Right ventricle myocardium superior (tissue), 1 donor: Measurements from ENCODE around the gene FAM219A. TPM values are rescaled to one million over a fixed set of nuclear protein-coding genes. Genes with fewer than 3 reads are reported as not detected.
"Not testable (repeated sequence)": the region's sequence is repeated elsewhere in the genome, so short reads cannot be mapped to it uniquely, and the experiment has no call there.

Experiments used
- ATAC-seq: fragments of 200-7000 bp; cut with Tn5 transposase; one replicate; pipeline ENCODE4 v1.9.1; 2020; ENCODE audit warnings: mild to moderate bottlenecking; ENCODE audit not compliant: poor library complexity
- DNase-seq: peaks from one replicate; pipeline ENCODE4 v3.0.0-alpha.2; 2020
- intact Hi-C: fragments of 100-400 bp; cut with DNase I; formaldehyde crosslinking; loops from one replicate; pipeline ENCODE4 v1.11.2; 2022
- total RNA-seq: library from RNA; stranded (reverse); fragmentation: NEBNext Ultra II Directional; extraction: Animal tissue kit (Norgen Biotek cat#: 25700); gene quantifications from one replicate; pipeline ENCODE4 v1.2.1, GENCODE V29; 2021
- donor health status: DM: no; HTN: yes; CAD: no; lungs with severe emphysema.

Gene FAM219A
- total RNA-seq, 1 donor from 2014 or later = 20.6 TPM

- ATAC-seq (no peak), DNase-seq (no peak)
- intact Hi-C loops = no loop called here
Measured at GRCh38 chr9:34452568-34452967, 5.8 kb downstream of the FAM219A start.

- intact Hi-C loops = no loop called here
- ATAC-seq = no peak
Measured at GRCh38 chr9:34451545-34451944, 6.8 kb downstream of the FAM219A start.

DNA sequence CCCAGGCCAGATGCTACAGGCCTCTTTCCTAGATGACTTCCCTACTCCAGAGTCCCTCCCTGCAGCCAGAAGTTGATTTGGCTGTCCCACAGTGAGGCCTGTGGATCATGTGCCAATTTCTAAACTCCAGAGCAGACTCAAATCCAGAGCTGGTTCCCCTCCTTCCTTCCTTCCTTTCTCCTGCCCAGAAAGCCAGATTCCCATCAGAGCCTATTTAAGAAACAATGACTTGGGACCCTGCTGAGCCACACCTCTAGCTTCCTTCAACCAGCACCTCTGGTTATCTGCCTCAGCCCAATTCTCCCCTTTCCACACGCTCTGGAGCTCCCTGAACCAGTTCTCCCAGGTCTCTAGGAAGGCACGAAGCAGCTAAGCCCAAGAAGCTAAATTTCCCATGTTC is 7.2 kb downstream of the FAM219A start:
- intact Hi-C loops = no loop called here
- peak; percentile 73 for ATAC-seq
- no peak for DNase-seq

More at GRCh38 chr9:34451545-34451944, 6.8 kb downstream of the FAM219A start:
- DNase-seq = no peak

DNA sequence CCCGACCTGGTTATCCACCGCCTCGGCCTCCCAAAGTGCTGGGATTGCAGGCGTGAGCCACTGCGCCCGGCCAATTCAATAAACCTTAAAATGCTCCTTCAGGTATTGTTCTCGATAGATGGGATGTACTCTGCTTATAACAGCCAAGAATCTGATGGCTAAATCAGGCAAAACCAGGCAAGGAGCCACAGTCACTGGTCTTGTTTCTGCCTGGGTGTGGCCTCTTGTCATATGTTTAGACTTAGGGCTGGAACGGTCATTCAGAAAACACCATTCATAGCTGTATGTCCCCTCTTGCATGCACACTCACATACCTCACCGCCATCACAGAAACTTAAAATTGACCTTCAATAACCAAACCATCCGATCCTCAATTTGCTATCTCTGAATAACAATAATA is 7.7 kb downstream of the FAM219A start:
- intact Hi-C loops = no loop called here
- no peak for ATAC-seq
- no peak for DNase-seq

DNA sequence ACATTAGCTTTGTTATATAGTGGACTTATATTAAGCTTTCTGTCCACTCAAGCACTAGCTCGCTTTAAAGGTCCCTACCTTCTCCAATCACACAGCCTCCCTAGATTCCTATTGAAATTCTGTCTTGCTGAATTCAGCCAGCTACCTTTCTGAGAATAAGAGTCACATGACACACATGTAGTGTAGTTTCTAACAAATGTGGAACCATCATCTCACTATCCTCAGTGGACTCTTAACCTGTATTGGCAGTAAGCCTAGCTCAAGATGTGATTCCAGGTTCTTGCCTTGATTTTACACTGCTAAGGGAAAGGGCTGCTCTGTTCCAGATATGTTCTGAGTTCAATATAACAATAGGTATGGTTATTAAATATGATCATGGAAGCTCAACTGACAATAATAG is 11.4 kb downstream of the FAM219A start:
- ATAC-seq (no peak), DNase-seq (no peak)
- intact Hi-C loops = no loop called here

- DNase-seq (no peak), ATAC-seq (peak; percentile 66)
- intact Hi-C loops = no loop called here
Measured at GRCh38 chr9:34446468-34446891, 11.9 kb downstream of the FAM219A start.

GRCh38 chr9:34443976-34444375 is 14.4 kb downstream of the FAM219A start:
- no peak for DNase-seq
- ATAC-seq = no peak
- intact Hi-C loops = no loop called here

DNA sequence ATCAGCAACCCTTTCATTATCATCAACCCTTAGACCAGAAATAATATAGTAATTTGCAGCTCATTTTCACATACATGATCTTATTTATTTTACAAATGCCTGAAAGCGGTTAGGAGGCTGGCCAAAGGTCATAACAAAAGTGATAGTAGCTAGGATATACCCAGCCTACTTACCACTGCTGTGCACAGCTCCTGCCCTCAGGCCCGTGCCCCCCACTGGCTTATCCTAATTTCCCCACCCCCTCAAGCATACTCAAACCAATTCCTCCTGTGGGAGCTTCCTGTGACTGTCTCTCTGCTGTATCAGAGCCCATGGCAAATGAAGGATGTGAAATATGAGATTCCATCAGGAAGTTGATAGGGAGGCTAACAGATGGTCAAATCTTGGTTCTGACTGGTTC is 14.8 kb downstream of the FAM219A start:
- ATAC-seq (no peak), DNase-seq (no peak)
- intact Hi-C loops = no loop called here

DNA sequence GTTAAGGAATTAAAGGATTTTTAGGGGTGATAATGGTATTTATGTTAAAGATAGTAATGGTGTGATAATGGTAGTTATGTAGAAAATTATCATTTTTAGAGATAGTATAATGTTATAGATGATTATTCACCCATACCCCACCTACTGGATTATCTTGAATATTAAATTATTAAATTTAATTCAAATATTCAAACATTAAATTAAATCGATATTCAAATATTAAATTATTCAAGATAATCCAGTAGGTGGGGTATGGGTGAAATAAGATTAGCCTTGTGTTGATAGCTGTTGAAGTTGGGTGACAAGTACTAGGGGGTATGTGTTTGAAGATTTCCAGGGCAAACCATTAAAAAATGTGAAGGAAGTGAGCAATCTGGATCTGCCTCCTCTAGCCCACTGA is 15.6 kb downstream of the FAM219A start:
- intact Hi-C loops = no loop called here
- DNase-seq = no peak
- ATAC-seq = no peak

- no peak for ATAC-seq
- intact Hi-C loops = no loop called here
Measured at GRCh38 chr9:34440017-34440416, 18.4 kb downstream of the FAM219A start.

DNA sequence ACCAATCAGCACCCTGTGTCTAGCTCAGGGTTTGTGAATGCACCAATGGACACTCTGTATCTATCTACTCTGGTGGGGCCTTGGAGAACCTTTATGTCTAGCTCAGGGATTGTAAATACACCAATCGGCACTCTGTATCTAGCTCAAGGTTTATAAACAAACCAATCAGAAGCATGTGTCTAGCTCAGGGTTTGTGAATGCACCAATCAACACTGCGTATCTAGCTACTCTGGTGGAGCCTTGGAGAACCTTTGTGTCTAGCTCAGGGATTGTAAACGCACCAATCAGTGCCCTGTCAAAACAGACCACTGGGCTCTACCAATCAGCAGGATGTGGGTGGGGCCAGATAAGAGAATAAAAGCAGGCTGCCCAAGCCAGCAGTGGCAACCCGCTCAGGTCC is 19.9 kb downstream of the FAM219A start:
- DNase-seq, ATAC-seq, intact Hi-C loops: not testable (repeated sequence)

More at GRCh38 chr9:34440017-34440416, 18.4 kb downstream of the FAM219A start:
- DNase-seq = no peak

- not testable (repeated sequence) for ATAC-seq, DNase-seq
- intact Hi-C loops = loop anchor here (2.0 kb wide), 1 partner anchor 63 kb away; no protein-coding TSS in a partner anchor
Measured at GRCh38 chr9:34437926-34438307, 20.5 kb downstream of the FAM219A start.

DNA sequence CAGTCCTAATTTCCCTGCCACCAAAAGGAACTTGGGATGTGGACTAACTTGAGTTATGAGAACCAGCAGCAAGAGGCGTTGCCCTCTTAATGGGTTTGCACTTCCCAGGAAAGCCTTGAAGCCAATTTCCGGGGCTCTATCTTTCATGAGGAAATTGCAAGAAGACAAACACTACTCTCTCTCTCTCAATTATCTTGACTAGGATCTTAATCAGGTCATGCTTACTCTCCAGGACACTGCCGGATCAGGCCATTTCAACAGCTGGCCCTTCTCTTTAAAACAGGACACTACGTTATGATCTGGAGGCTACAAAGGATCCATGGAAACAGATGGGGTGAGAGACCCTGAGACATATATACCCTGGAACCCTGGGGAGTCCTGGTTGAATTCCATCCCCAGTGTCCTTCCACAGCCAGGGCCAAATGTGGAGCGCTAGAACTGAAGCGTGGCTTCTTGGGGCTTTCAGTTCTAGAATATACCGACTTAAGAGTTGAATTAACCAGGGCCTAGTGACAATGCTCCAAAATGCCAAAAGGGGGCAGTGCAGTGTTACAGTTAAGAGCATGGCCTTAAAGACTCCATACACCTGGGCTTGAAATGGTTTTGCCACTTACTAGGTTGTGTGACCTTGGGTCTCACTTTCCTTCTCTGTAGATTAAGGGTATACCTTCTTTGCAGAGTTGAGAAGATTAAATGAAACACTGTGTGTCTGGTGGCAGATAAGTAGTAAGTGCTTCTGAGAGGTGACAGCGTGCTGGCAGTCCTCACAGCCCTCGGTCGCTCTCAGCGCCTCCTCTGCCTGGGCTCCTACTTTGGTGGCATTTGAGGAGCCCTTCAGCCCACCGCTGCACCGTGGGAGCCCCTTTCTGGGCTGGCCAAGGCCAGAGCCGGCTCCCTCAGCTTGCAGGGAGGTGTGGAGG is 21.1 kb downstream of the FAM219A start:
- peak; percentile 89 for ATAC-seq
- DNase-seq = no peak

GRCh38 chr9:34431667-34432066 is 26.7 kb downstream of the FAM219A start:
- intact Hi-C loops = no loop called here
- ATAC-seq = no peak
- no peak for DNase-seq

More for the DNA sequence above, 21.1 kb downstream of the FAM219A start:
- intact Hi-C loops = loop anchor here (2.0 kb wide), 1 partner anchor 64 kb away; no protein-coding TSS in a partner anchor

DNA sequence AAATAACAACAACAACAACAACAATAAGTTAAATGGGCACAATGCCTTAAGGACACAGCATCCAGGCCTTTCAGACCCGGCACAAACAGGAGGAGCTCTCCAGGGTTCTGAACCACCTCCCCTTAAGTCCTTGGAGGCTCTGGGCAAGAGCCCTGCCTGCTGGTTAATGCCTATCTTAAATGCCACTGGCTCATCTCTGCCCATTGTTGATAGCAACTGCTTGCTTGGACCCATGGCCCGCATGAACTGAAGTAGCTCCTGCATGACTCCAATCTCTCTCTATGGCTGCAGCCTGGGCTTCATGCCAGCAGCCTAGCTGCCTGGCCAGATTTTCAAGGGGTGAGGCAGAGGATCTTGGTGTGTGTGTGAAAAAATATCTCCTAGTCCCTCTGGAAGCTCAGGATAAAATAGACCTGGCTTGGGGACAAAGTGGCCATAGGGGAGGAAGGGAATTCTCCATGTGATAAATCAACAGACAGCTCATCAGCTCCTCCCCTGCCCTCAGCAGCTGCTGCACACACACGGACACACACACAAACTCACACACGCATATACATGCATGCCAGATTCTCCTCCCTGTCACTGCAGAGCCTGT is 27.4 kb downstream of the FAM219A start:
- ATAC-seq (peak; percentile 95), DNase-seq (peak; percentile 88)
- intact Hi-C loops = no loop called here

DNA sequence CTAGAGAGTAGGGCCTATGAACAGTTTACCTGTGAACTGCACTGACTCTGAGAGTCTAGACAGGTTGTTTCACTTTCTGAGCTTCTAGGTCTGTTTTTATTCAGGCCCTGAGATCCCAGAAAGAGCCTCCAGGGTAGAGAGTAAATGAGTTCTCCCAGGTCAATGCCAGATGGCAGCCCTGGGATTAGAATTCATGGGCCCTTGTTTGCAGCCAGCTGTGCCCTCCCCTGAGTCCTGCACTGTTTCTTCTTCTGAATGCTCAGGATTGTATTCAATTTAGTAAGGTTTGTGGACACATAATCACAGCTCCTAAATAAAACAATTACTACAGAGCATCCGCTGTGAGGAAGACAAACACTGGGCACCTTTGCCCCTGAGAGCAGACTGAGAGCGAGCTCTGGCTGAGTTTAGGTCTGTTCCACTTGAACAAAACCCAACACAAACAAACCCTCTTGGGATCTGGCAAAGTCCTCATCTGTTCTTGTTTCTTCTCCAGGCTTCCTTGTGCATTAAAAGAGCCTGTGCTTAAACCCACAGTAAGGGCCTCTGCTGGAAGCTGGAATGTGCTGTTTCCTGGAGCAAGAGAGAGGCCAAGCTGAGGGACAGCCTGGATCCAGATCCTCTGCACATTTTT is 29.9 kb downstream of the FAM219A start:
- ATAC-seq = no peak
- DNase-seq = no peak
- intact Hi-C loops = no loop called here

DNA sequence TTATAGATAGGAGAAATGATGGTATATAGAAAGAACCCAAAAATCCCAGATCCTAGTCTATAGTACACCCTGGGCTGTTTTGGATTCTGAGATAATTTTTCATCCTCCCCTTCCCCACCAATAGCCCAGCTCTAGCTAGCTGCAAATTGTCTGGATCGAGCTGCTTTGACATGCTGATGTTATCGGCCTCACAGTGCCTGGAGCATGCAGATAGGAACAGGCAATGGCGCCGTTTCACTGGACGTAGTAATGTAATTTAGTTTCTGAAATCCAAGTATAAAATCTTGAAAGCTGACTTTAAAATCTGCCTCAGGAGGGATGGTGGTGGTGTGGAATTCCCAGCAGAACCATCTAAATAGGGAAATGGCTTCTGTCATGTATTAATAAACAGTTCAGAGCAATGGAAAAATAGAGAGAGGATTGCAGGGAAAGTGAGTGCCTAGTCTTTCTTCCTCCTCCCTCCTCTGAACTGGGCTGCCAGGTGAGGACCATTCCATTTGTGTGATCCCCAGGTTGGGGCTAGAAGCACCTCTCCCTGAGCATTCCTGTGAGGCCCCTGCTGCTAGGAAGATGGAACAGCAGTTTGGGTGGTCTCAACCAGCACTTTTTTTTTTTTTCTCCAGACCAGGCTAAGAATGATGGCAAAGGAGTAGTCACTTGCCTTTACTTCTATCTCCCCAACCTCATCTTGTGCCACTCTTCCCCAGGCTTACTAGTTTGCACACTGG is 31.9 kb downstream of the FAM219A start:
- intact Hi-C loops = no loop called here
- DNase-seq = no peak
- no peak for ATAC-seq

DNA sequence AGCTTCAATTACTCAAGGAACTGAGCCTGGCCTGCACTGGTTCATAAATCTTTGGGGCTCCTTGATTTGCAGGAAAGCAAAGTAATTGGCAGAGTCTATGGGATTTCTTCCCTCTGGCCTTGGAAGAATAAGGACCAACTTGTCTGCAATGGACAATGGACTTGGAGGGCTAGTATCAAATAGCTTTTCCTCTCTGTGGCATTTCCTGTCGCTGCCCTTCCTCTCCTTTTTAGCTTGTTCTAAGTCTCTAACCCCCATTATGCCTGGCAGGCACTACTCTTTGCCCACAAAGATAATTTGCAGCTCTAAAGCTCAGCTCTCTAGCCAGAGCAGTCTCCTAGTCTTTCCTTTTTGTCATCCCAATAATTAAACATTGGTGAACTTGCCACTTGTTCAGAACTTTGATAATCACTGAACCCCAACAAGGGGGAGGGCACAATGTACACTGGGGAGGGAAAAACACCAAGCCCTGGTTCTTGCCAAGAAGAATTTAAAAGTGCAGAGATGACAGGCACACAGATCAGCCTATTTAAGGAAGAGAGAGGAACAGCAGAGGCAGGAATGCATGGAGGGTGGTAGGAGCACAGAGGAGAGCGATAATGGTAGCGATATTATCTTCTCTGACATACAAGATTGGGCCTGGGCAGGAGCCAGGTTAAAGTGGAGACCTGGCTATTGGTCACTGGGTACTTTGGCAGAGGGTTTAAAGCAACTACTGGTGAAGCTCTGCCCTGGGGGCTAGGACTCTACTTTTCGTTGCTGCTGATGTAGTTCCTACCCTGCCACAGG is 38.5 kb downstream of the FAM219A start:
- intact Hi-C loops = no loop called here
- no peak for DNase-seq
- ATAC-seq = no peak
